Prostate gland (tissue), 2 donors: ENCODE data around the gene THBS4.

Source experiments
- POLR2A ChIP-seq: fragments of 450-650 bp; IDR thresholded peaks from one replicate; pipeline ENCODE4 v1.6.1; 2016; ENCODE audit warnings: antibody characterized with exemption, mild to moderate bottlenecking
- POLR2AphosphoS5 ChIP-seq: sonication (generic); formaldehyde crosslinking; IDR thresholded peaks from one replicate; pipeline ENCODE4 v1.6.1; 2017; ENCODE audit warnings: antibody characterized with exemption
- TF ChIP-seq, protein P1 (sequence below), 4 experiments: fragments of 200-600 bp in 2 of 4; fragments of 450-650 bp in 2 of 4; sonication (generic) in 2 of 4; IDR thresholded peaks; 1 replicate in 3 of 4; 2 replicates in 1 of 4; pipeline ENCODE4 v1.5.1; 2016 to 2019; ENCODE audit warnings: antibody characterized with exemption in 4 of 4, mild to moderate bottlenecking in 2 of 4, moderate library complexity in 2 of 4

DNA sequence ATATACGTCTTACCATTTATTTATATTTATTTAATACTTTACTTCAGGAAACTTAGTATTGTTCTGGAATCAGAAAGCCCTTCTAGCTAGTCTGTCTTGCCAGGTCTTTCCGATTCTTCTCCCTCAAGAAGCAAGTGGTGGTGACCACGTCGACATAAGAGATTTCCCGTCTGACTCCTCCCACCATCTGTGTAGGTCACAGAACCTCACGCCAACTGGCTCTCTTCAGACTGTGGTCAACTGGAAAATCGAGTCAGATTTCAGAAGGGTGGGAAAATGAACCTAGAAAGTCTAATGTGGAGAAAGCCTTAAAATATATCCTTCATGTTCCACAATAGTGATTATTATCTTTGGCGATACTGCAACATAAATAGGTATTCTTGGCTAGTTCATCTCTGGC is 17.3 kb downstream of the THBS4 start:
- TF ChIP-seq, protein P1, sequence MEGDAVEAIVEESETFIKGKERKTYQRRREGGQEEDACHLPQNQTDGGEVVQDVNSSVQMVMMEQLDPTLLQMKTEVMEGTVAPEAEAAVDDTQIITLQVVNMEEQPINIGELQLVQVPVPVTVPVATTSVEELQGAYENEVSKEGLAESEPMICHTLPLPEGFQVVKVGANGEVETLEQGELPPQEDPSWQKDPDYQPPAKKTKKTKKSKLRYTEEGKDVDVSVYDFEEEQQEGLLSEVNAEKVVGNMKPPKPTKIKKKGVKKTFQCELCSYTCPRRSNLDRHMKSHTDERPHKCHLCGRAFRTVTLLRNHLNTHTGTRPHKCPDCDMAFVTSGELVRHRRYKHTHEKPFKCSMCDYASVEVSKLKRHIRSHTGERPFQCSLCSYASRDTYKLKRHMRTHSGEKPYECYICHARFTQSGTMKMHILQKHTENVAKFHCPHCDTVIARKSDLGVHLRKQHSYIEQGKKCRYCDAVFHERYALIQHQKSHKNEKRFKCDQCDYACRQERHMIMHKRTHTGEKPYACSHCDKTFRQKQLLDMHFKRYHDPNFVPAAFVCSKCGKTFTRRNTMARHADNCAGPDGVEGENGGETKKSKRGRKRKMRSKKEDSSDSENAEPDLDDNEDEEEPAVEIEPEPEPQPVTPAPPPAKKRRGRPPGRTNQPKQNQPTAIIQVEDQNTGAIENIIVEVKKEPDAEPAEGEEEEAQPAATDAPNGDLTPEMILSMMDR (IDR thresholded peaks at IDR 0.05) = no peak
- TF ChIP-seq POLR2AphosphoS5 = no peak
- no peak for TF ChIP-seq POLR2A
